ENCODE measurements around the gene ATP2B2. TPM values are rescaled to one million over a fixed set of nuclear protein-coding genes. Genes with fewer than 3 reads are reported as not detected.

Gene ATP2B2
- total and polyA plus RNA-seq, 9 of the 15 experiments (the other 6 are each of a cell fraction or from before 2014, with no cell fraction given): 0.06 TPM; not detected in 8

GRCh38 chr3:10290481-10291176 lies 214.8 kb downstream of the ATP2B2 start:
- Histone ChIP-seq H4K20me1 (replicated peaks; ENCODE audit: control insufficient read depth, insufficient read depth, low read length) (no peaks in the 10 kb centered on the region), H3K27me3 (ENCODE audit: control insufficient read depth in 2 of 2, insufficient read depth in 2 of 2, low read length in 2 of 2) (no peaks in the 10 kb centered on the region), H3K9me3 (replicated peaks; ENCODE audit: control insufficient read depth, insufficient read depth, low read depth, low read length) (no peaks in the 10 kb centered on the region), H3K36me3 (ENCODE audit: control insufficient read depth, insufficient read depth, low read length) (peaks cover 28% of the 10 kb centered on the region; the same call in 1 of the 3 replicates), H3K27ac (ENCODE audit: extremely low read depth, low read depth, low read length) (no peak overlapping the region), H3K4me3 (no peak overlapping the region), H3K4me1 (replicated peaks in 1 of 2; ENCODE audit: control insufficient read depth in 2 of 2, insufficient read depth in 2 of 2, low read length in 2 of 2) (peaks cover 7 to 23% of the 10 kb centered on the region in 2 experiments), H3K9ac (ENCODE audit: insufficient read depth in 1 of 2, low read depth in 2 of 2, low read length in 2 of 2) (no peak overlapping the region), H3K9me1 (ENCODE audit: control insufficient read depth, insufficient read depth, low read length) (no peaks in the 10 kb centered on the region), H3K79me2 (ENCODE audit: control insufficient read depth, insufficient read depth, low read length) (no peaks in the 10 kb centered on the region), H2AFZ (ENCODE audit: low read depth, low read length) (no peak overlapping the region), H3K4me2 (ENCODE audit: insufficient read depth, low read length) (no peak overlapping the region)
- DNase-seq (ENCODE audit: extremely low read depth in 1 of 4, low spot score in 3 of 4): no peak
- no peak for FAIRE-seq
- intact Hi-C loops (cut with micrococcal nuclease): no loop called here
- POLR2A ChIA-PET: interaction anchor here (0.6 to 5.3 kb wide), 13 partner anchors 9 to 261 kb away, joined by 3 to 49 read pairs (median 4); partner anchors contain the start of gene SEC13
- in situ Hi-C loops (cut with MboI): no loop called here
- no peak for ATAC-seq
- WGBS (ENCODE audit: insufficient coverage, low coverage, missing lambda C conversion rate): 71% methylated on average over 16 of the region's 18 CpGs
- CTCF ChIA-PET (ENCODE audit: low intra/inter-chr PET ratio): no interaction called here
- TF ChIP-seq HNRNPLL (IDR thresholded peaks at IDR 0.05; ENCODE audit: low read depth, low read length, poor library complexity, severe bottlenecking): no peak
- peak; percentile 53 for TF ChIP-seq POLR2G (IDR thresholded peaks at IDR 0.05; ENCODE audit: low read depth, low read length)
- BruUV-seq (replicated peaks): no TSS peak

DNA sequence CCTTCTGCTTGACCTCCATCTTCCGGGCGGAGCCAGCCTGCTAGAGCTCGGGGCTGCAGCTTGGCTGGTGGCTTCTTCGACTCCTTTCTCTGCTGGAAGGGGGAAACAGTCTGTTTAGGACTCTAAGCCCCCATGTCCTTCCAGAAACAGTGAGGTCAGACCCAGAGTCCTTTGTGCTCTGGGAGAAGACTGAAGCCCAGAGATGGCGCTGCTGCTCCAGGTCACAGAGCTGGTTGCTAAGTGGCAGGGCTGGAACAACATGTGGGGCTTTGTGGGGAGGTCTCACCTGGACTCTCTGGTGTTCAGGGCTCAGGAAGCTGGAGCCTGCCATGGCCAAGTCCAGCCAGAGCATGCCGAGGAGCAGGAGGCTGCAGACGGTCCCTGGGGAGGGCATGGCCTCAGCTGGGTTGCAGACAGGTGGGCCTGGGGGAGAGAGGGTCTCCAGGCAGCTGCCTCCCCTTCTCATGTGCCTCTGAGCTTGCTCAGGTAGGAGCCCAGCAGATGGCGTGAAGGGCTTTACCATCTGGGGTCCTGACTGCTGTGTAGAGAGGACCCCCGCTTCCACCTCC lies 215.5 kb downstream of the ATP2B2 start:
- intact Hi-C loops (cut with micrococcal nuclease): no loop called here
- POLR2A ChIA-PET: interaction anchor here (0.6 to 5.3 kb wide), 13 partner anchors 10 to 262 kb away, joined by 3 to 49 read pairs (median 4); partner anchors contain the start of gene SEC13
- peaks cover 7 to 23% of the 10 kb centered on the region in 2 experiments for H3K4me1 ChIP-seq (replicated peaks in 1 of 2; ENCODE audit: control insufficient read depth in 2 of 2, insufficient read depth in 2 of 2, low read length in 2 of 2)

More for the DNA sequence above, 215.5 kb downstream of the ATP2B2 start:
- in situ Hi-C loops (cut with MboI): no loop called here
- H3K27me3 ChIP-seq (ENCODE audit: control insufficient read depth in 2 of 2, insufficient read depth in 2 of 2, low read length in 2 of 2): no peaks in the 10 kb centered on the region
- CTCF ChIA-PET (ENCODE audit: low intra/inter-chr PET ratio): no interaction called here
- no TSS peak for BruUV-seq (replicated peaks)
- H3K4me2 ChIP-seq (ENCODE audit: insufficient read depth, low read length): no peak overlapping the region
- no peaks in the 10 kb centered on the region for H3K9me3 ChIP-seq (replicated peaks; ENCODE audit: control insufficient read depth, insufficient read depth, low read depth, low read length)
- ATAC-seq (no peak), FAIRE-seq (no peak), DNase-seq (ENCODE audit: extremely low read depth in 1 of 4, low spot score in 3 of 4) (no peak)
- H3K9me1 ChIP-seq (ENCODE audit: control insufficient read depth, insufficient read depth, low read length): no peaks in the 10 kb centered on the region
- H4K20me1 ChIP-seq (replicated peaks; ENCODE audit: control insufficient read depth, insufficient read depth, low read length): no peaks in the 10 kb centered on the region
- no peak overlapping the region for H2AFZ ChIP-seq (ENCODE audit: low read depth, low read length)
- H3K79me2 ChIP-seq (ENCODE audit: control insufficient read depth, insufficient read depth, low read length): no peaks in the 10 kb centered on the region
- no peak overlapping the region for H3K4me3 ChIP-seq
- peaks cover 24% of the 10 kb centered on the region; the same call in 2 of the 3 replicates for H3K36me3 ChIP-seq (ENCODE audit: control insufficient read depth, insufficient read depth, low read length)
- TF ChIP-seq ATF2 (CRISPR knock-in tag; IDR thresholded peaks at IDR 0.05) (no peak), NBN (IDR thresholded peaks at IDR 0.05; ENCODE audit: low read depth) (no peak), NR3C1 (CRISPR knock-in tag; IDR thresholded peaks at IDR 0.05) (no peak), POLR2G (IDR thresholded peaks at IDR 0.05; ENCODE audit: low read depth, low read length) (peak; percentile 54), POLR2A (conservative IDR thresholded peaks at IDR 0.05) (0 out of 2 replicates have a peak, but pooled peaks have one; percentile 31)
- TF ChIP-seq, protein P1, sequence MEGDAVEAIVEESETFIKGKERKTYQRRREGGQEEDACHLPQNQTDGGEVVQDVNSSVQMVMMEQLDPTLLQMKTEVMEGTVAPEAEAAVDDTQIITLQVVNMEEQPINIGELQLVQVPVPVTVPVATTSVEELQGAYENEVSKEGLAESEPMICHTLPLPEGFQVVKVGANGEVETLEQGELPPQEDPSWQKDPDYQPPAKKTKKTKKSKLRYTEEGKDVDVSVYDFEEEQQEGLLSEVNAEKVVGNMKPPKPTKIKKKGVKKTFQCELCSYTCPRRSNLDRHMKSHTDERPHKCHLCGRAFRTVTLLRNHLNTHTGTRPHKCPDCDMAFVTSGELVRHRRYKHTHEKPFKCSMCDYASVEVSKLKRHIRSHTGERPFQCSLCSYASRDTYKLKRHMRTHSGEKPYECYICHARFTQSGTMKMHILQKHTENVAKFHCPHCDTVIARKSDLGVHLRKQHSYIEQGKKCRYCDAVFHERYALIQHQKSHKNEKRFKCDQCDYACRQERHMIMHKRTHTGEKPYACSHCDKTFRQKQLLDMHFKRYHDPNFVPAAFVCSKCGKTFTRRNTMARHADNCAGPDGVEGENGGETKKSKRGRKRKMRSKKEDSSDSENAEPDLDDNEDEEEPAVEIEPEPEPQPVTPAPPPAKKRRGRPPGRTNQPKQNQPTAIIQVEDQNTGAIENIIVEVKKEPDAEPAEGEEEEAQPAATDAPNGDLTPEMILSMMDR (IDR thresholded peaks at IDR 0.05 in 2 of 3, conservative IDR thresholded peaks at IDR 0.05 in 1 of 3; ENCODE audit: insufficient read depth in 2 of 3, low read depth in 1 of 3, low read length in 3 of 3): peak in 2 of 3 experiments; percentile 5 to 17; a peak in 3 of 6 replicates
- no peak overlapping the region for H3K27ac ChIP-seq (ENCODE audit: extremely low read depth, low read depth, low read length)
- no peak overlapping the region for H3K9ac ChIP-seq (ENCODE audit: insufficient read depth in 1 of 2, low read depth in 2 of 2, low read length in 2 of 2)
- 81% methylated on average over 9 of the region's 9 CpGs for WGBS (ENCODE audit: insufficient coverage, low coverage, missing lambda C conversion rate)
